ENCODE data around the gene FAM13A.
"Not testable (repeated sequence)": the region's sequence is repeated elsewhere in the genome, so short reads cannot be mapped to it uniquely, and the experiment has no call there.

The FAM13A gene

DNA sequence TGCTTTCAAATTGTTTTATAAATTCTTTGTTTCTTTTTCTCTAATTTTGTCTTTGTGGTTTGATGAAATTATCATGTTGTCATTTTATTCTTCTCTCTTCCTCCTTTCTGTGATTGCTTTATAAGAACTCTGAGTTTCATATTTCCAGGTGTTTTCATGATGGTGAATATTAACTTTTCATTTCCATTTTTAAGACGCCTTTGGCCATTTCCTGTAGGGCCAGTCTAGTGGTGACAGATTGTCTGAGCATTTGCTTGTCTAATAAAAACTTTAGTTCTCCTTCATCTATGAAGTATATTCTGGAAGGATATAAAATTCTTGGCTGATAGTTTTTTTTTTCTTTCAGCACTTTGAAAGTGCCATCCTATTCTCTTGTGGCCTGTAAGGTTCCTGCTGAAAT is 128.1 kb downstream of the FAM13A start:
- Mint-ChIP-seq H3K4me3 (no peak overlapping the region), H3K27ac (no peak overlapping the region), H3K36me3 (no peaks in the 10 kb centered on the region), H3K4me1 (peaks cover 9% of the 10 kb centered on the region), H3K9me3 (no peaks in the 10 kb centered on the region)
- no peak for ATAC-seq
- DNase-seq (ENCODE audit: low spot score in 2 of 2), result no peak

GRCh38 chr4:88927420-88927819 is 129.6 kb downstream of the FAM13A start:
- no peak for ATAC-seq
- no peak overlapping the region for H3K4me3 Mint-ChIP-seq
- H3K9me3 Mint-ChIP-seq, result no peaks in the 10 kb centered on the region
- no peaks in the 10 kb centered on the region for H3K36me3 Mint-ChIP-seq
- H3K27ac Mint-ChIP-seq, result no peak overlapping the region
- DNase-seq (ENCODE audit: low spot score in 2 of 2), result no peak
- peaks cover 9% of the 10 kb centered on the region for H3K4me1 Mint-ChIP-seq

- Mint-ChIP-seq H3K4me1 (no peaks in the 10 kb centered on the region), H3K4me3 (no peak overlapping the region), H3K36me3 (no peaks in the 10 kb centered on the region), H3K27ac (no peak overlapping the region), H3K9me3 (no peaks in the 10 kb centered on the region)
- DNase-seq (ENCODE audit: low spot score in 2 of 2) (no peak), ATAC-seq (no peak)
Observed at GRCh38 chr4:88919056-88919455, 137.9 kb downstream of the FAM13A start.

DNA sequence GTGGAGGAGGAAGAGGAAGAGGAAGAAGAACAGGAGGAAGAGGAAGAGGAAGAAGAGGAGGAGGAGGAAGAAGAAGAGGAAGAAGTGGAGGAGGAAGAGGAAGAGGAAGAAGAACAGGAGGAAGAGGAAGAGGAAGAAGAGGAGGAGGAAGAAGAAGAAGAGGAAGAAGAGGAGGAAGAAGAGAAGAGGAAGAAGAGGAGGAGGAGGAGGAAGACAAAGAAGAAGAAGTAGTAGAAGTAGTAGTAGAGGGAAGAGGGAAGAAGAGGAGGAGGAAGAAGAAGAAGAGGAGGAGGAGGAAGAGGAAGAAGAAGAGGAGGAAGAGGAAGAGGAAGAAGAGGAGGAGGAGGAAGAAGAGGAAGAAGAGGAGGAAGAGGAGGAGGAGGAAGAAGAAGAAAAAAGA is 143.8 kb downstream of the FAM13A start:
- not testable (repeated sequence) for DNase-seq (ENCODE audit: low spot score in 2 of 2); ATAC-seq; H3K36me3 Mint-ChIP-seq; H3K9me3 Mint-ChIP-seq; H3K27ac Mint-ChIP-seq; H3K4me1 Mint-ChIP-seq; H3K4me3 Mint-ChIP-seq

GRCh38 chr4:88911246-88912212 is 145.5 kb downstream of the FAM13A start:
- Mint-ChIP-seq H3K4me3 (no peak overlapping the region), H3K27ac (no peak overlapping the region), H3K36me3 (no peaks in the 10 kb centered on the region), H3K4me1 (no peaks in the 10 kb centered on the region), H3K9me3 (no peaks in the 10 kb centered on the region)
- DNase-seq (ENCODE audit: low spot score in 2 of 2) (no peak), ATAC-seq (peak; percentile 68)

DNA sequence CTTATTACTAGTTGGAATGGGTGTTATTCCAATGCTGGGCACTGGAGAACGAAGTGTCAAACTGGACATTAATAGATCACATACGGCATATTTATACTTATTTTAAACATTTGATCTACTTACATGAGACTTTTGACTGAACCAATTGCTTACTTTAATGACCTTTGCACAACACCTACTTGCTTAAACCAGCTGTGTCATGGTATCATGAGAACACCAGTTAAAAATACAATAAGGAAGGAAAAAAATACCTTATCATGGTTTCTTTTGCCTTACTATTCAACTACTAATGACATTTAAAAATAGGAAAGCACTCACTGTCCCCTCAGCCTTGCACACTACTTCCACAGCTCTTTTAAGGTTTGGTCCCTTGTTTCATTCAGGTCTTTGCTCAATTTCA is 146.9 kb downstream of the FAM13A start:
- no peak overlapping the region for H3K27ac Mint-ChIP-seq
- no peak for DNase-seq (ENCODE audit: low spot score in 2 of 2)
- H3K4me3 Mint-ChIP-seq, result no peak overlapping the region
- H3K36me3 Mint-ChIP-seq, result no peaks in the 10 kb centered on the region
- no peak for ATAC-seq
- H3K4me1 Mint-ChIP-seq, result no peaks in the 10 kb centered on the region
- H3K9me3 Mint-ChIP-seq, result no peaks in the 10 kb centered on the region

GRCh38 chr4:88908521-88908920 is 148.5 kb downstream of the FAM13A start:
- H3K4me3 Mint-ChIP-seq, result no peak overlapping the region
- DNase-seq (ENCODE audit: low spot score in 2 of 2), result no peak
- no peak overlapping the region for H3K27ac Mint-ChIP-seq
- ATAC-seq, result no peak
- no peaks in the 10 kb centered on the region for H3K36me3 Mint-ChIP-seq
- H3K4me1 Mint-ChIP-seq, result no peaks in the 10 kb centered on the region
- no peaks in the 10 kb centered on the region for H3K9me3 Mint-ChIP-seq

DNA sequence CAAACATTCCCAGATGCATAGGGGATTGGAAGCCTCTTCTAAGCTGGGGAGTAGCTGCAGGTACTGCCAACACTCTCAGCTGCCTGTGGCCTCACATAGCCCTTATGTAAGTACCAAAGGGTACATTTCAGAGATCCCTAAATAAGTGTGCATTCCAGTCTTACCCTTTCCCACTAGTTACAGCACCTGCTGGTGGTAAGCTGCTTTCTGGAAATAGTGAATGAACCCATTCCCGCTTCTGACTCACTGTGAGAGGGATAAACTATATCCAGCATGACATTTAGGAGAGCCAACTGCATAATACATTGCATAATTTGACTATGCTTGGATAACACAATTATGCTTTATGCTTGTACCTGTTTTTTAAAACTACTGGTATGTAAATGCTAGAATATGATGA is 149.0 kb downstream of the FAM13A start:
- no peaks in the 10 kb centered on the region for H3K36me3 Mint-ChIP-seq
- H3K9me3 Mint-ChIP-seq, result no peaks in the 10 kb centered on the region
- DNase-seq (ENCODE audit: low spot score in 2 of 2), result no peak
- no peak for ATAC-seq
- no peaks in the 10 kb centered on the region for H3K4me1 Mint-ChIP-seq
- H3K4me3 Mint-ChIP-seq, result no peak overlapping the region
- no peak overlapping the region for H3K27ac Mint-ChIP-seq

DNA sequence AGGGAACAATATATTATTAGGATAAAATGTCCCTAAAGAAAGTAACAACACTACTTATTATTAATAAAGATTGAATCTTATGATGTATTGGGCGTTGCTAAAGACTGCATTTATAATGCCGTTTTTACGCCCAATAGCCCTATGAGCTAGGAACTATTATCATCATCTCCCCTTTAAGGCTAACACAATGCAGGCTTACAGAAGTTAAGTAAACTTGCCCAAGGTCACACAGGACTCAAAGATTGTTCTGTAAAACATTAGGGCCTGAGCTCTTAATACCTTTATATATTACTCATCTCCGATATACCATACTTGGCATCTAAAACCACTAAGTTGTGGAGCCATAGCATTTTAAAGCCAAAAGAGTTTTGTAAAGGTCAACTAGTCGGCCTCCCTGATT is 149.5 kb downstream of the FAM13A start:
- Mint-ChIP-seq H3K4me1 (no peaks in the 10 kb centered on the region), H3K27ac (no peak overlapping the region), H3K9me3 (no peaks in the 10 kb centered on the region), H3K4me3 (no peak overlapping the region), H3K36me3 (no peaks in the 10 kb centered on the region)
- DNase-seq (ENCODE audit: low spot score in 2 of 2) (no peak), ATAC-seq (no peak)

- DNase-seq (ENCODE audit: low spot score in 2 of 2); H3K27ac Mint-ChIP-seq; ATAC-seq; H3K4me1 Mint-ChIP-seq; H3K4me3 Mint-ChIP-seq; H3K36me3 Mint-ChIP-seq: not testable (repeated sequence)
- H3K9me3 Mint-ChIP-seq, result peaks cover 11% of the 10 kb centered on the region
Observed at GRCh38 chr4:88904240-88904639, 152.7 kb downstream of the FAM13A start.

GRCh38 chr4:88900432-88900831 is 156.6 kb downstream of the FAM13A start:
- DNase-seq (ENCODE audit: low spot score in 2 of 2), result no peak
- ATAC-seq, result no peak
- Mint-ChIP-seq H3K4me1 (no peaks in the 10 kb centered on the region), H3K27ac (no peak overlapping the region), H3K36me3 (no peaks in the 10 kb centered on the region), H3K4me3 (no peak overlapping the region), H3K9me3 (peaks cover 11% of the 10 kb centered on the region)

DNA sequence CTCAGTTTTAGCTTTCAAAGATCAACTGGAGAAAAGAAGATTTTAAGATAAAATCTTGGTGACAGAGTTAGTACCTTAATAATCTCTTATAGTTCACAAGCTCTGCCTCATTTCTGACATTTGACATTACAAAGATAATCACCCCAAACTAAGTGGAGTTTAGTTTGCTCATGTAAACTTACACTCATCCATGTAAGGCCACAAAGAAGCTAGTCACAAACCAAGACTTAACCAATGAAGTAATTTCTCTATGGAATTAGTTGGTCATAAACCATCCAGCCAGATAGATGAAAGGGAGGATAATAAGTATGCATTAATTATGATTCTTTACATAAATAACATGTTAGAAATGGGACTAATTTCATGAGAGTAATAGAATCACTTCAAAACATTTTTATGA is 159.2 kb downstream of the FAM13A start:
- Mint-ChIP-seq H3K4me3 (no peak overlapping the region), H3K4me1 (no peaks in the 10 kb centered on the region), H3K9me3 (peaks cover 11% of the 10 kb centered on the region), H3K36me3 (no peaks in the 10 kb centered on the region), H3K27ac (no peak overlapping the region)
- DNase-seq (ENCODE audit: low spot score in 2 of 2) (no peak), ATAC-seq (peak; percentile 37)

GRCh38 chr4:88897180-88897579 is 159.8 kb downstream of the FAM13A start:
- no peak for ATAC-seq
- Mint-ChIP-seq H3K4me3 (no peak overlapping the region), H3K27ac (no peak overlapping the region), H3K4me1 (no peaks in the 10 kb centered on the region), H3K36me3 (no peaks in the 10 kb centered on the region), H3K9me3 (peaks cover 11% of the 10 kb centered on the region)
- no peak for DNase-seq (ENCODE audit: low spot score in 2 of 2)

DNA sequence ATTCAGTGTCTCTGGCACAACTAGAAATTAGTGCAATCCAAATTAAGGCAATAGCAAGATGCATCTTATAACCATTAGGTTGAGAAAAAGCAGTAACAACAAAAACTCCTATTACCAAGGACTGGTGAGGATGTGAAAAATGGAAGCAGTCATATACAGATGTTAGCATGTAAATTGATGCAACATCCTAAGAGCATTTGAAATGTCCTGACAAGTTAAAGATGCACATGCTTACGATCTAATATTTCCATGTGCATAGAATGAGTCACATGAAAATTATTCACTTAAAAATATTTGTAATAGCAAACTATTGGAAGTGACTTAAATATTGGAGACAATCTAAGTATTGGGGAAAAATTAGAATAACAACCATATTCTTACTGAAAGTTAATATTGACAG is 163.0 kb downstream of the FAM13A start:
- Mint-ChIP-seq H3K27ac (no peak overlapping the region), H3K9me3 (no peaks in the 10 kb centered on the region), H3K36me3 (no peaks in the 10 kb centered on the region), H3K4me3 (no peak overlapping the region), H3K4me1 (no peaks in the 10 kb centered on the region)
- ATAC-seq, result no peak
- DNase-seq (ENCODE audit: low spot score in 2 of 2), result no peak

- DNase-seq (ENCODE audit: low spot score in 2 of 2), result no peak
- H3K9me3 Mint-ChIP-seq, result no peaks in the 10 kb centered on the region
- H3K36me3 Mint-ChIP-seq, result no peaks in the 10 kb centered on the region
- no peak overlapping the region for H3K4me3 Mint-ChIP-seq
- ATAC-seq, result no peak
- H3K4me1 Mint-ChIP-seq, result no peaks in the 10 kb centered on the region
- H3K27ac Mint-ChIP-seq, result no peak overlapping the region
Observed at GRCh38 chr4:88892646-88893045, 164.3 kb downstream of the FAM13A start.

DNA sequence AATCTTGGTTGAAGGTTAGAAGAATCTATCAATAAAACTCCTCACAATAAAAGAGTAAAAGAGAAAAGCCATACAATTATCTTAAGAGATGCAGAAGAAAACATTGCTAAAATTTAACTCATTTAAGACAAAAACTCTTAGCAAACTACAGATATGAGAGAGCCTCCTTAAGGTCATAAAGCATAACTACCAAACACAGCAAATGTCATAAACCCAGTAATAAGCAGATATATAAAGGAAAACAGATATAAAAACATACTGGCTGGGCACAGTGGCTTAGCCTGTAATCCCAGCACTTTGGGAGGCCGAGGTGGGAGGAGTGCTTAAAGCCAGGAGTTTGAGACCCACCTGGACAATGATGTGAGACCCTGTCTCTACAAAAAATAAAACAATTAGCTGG is 165.3 kb downstream of the FAM13A start:
- Mint-ChIP-seq H3K4me1 (no peaks in the 10 kb centered on the region), H3K27ac (no peak overlapping the region), H3K36me3 (no peaks in the 10 kb centered on the region), H3K9me3 (no peaks in the 10 kb centered on the region), H3K4me3 (no peak overlapping the region)
- no peak for ATAC-seq
- no peak for DNase-seq (ENCODE audit: low spot score in 2 of 2)
